HG03064 (cell line): ENCODE measurements around the gene HM13.
"Not testable (repeated sequence)": the region's sequence is repeated elsewhere in the genome, so short reads cannot be mapped to it uniquely, and the experiment has no call there.

Experiments used
- ATAC-seq: cut with Tn5 transposase; IDR thresholded peaks from one replicate; pipeline ENCODE4 v1.9.1; 2021; ENCODE audit warnings: low read depth; ENCODE audit not compliant: unreplicated experiment

HM13 gene

GRCh38 chr20:31500527-31500926 lies 13.7 kb upstream of the HM13 start:
- no peak for ATAC-seq

GRCh38 chr20:31502884-31503673 lies 11.2 kb upstream of the HM13 start:
- not testable (repeated sequence) for ATAC-seq

- ATAC-seq: no peak
Observed at GRCh38 chr20:31505903-31506302, 8.3 kb upstream of the HM13 start.

- ATAC-seq: no peak
Observed at GRCh38 chr20:31508517-31509244, 5.6 kb upstream of the HM13 start.

- ATAC-seq: no peak
Observed at GRCh38 chr20:31515072-31515774, 981 bp downstream of the HM13 start.

GRCh38 chr20:31515775-31516107 lies 1.5 kb downstream of the HM13 start:
- ATAC-seq: no peak

GRCh38 chr20:31516166-31516565 lies 1.9 kb downstream of the HM13 start:
- no peak for ATAC-seq

GRCh38 chr20:31516651-31517050 lies 2.4 kb downstream of the HM13 start:
- ATAC-seq: no peak

- no peak for ATAC-seq
Observed at GRCh38 chr20:31517373-31517772, 3.1 kb downstream of the HM13 start.

GRCh38 chr20:31521267-31521666 lies 7.0 kb downstream of the HM13 start:
- ATAC-seq: not testable (repeated sequence)

- ATAC-seq: no peak
Observed at GRCh38 chr20:31522731-31523130, 8.5 kb downstream of the HM13 start.

- ATAC-seq: no peak
Observed at GRCh38 chr20:31523361-31524283, 9.4 kb downstream of the HM13 start.

- no peak for ATAC-seq
Observed at GRCh38 chr20:31527266-31527665, 13.0 kb downstream of the HM13 start.

- ATAC-seq: no peak
Observed at GRCh38 chr20:31535298-31535697, 21.1 kb downstream of the HM13 start.

- ATAC-seq: no peak
Observed at GRCh38 chr20:31536575-31536974, 22.3 kb downstream of the HM13 start.

- ATAC-seq: no peak
Observed at GRCh38 chr20:31537116-31537871, 23.1 kb downstream of the HM13 start.

GRCh38 chr20:31537890-31538289 lies 23.6 kb downstream of the HM13 start:
- ATAC-seq: no peak

GRCh38 chr20:31538326-31538725 lies 24.1 kb downstream of the HM13 start:
- ATAC-seq: no peak

GRCh38 chr20:31539636-31540035 lies 25.4 kb downstream of the HM13 start:
- ATAC-seq: not testable (repeated sequence)

GRCh38 chr20:31540406-31540805 lies 26.2 kb downstream of the HM13 start:
- ATAC-seq: no peak
